GM13976 (cell line): ENCODE data around the gene CIDEC.

ENCODE experiments used
- DNase-seq: peaks from one replicate; pipeline ENCODE4 v3.0.0; 2012; ENCODE audit warnings: low spot score
- in situ Hi-C: fragments of 300-500 bp; cut with MboI; formaldehyde crosslinking; loops from one replicate; pipeline ENCODE4 v1.12.0; 2022; ENCODE audit warnings: low sequenced_read_pairs, mixed read lengths, inconsistent platforms; ENCODE audit not compliant: unreplicated experiment
- TF ChIP-seq, protein P1 (sequence below): IDR thresholded peaks from 2 replicates; pipeline ENCODE4 v1.5.1; 2012; ENCODE audit warnings: borderline replicate concordance, mild to moderate bottlenecking; ENCODE audit not compliant: insufficient read depth; ENCODE audit errors: extremely low read depth, missing control alignments, control extremely low read depth

CIDEC gene

DNA sequence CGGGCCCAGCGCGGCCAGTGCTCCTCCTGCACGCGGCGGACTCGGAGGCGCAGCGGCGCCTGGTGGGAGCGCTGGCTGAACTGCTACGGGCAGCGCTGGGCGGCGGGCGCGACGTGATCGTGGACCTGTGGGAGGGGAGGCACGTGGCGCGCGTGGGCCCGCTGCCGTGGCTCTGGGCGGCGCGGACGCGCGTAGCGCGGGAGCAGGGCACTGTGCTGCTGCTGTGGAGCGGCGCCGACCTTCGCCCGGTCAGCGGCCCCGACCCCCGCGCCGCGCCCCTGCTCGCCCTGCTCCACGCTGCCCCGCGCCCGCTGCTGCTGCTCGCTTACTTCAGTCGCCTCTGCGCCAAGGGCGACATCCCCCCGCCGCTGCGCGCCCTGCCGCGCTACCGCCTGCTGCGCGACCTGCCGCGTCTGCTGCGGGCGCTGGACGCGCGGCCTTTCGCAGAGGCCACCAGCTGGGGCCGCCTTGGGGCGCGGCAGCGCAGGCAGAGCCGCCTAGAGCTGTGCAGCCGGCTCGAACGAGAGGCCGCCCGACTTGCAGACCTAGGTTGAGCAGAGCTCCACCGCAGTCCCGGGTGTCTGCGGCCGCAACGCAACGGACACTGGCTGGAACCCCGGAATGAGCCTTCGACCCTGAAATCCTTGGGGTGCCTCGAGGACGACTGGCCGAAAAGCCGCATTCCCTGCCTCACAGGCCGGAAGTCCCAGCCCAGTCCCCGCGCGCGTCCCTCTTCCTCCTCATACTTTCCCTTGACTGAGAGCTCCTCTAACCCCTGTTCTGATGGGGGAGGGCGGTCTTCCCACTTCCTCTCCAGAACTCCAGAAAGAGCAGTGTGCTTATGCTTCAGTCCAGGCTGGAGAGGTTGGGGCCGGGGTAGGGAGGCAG lies 35.4 kb upstream of the CIDEC start:
- peak; percentile 68 for DNase-seq
- TF ChIP-seq, protein P1, sequence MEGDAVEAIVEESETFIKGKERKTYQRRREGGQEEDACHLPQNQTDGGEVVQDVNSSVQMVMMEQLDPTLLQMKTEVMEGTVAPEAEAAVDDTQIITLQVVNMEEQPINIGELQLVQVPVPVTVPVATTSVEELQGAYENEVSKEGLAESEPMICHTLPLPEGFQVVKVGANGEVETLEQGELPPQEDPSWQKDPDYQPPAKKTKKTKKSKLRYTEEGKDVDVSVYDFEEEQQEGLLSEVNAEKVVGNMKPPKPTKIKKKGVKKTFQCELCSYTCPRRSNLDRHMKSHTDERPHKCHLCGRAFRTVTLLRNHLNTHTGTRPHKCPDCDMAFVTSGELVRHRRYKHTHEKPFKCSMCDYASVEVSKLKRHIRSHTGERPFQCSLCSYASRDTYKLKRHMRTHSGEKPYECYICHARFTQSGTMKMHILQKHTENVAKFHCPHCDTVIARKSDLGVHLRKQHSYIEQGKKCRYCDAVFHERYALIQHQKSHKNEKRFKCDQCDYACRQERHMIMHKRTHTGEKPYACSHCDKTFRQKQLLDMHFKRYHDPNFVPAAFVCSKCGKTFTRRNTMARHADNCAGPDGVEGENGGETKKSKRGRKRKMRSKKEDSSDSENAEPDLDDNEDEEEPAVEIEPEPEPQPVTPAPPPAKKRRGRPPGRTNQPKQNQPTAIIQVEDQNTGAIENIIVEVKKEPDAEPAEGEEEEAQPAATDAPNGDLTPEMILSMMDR: peak; percentile 40
- in situ Hi-C loops: no loop called here

DNA sequence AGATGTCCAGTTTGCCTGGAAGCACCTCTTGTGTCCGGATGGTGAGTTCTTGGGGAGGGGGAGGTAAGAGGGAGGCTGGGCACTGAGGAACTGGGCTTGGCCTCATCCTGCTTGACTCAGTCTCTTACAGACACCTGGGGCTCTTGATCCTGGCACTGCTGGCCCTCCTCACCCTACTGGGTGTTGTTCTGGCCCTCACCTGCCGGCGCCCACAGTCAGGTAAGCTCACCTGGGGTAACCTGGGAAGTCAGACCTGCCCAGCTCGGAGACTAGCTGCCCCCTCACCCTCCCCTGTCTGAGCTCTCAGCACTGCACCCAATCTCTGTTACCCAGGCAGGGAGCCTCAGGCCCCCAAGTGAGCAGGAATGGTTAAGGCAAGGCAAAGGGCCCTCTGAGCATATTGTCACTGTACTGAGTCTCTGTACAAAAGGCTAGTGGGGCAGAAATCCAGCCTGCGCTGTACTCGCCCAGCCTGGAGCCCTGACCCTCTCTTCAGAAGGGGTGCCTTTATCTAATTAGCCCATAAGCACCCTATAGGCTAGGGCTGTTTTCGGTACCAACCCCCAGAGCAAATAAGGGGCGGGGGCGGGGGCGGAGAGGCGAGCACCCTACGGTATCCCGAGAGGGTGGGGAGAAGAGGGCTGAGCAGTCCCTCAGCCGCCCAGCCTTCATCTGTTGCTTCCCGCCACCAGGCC lies 34.7 kb upstream of the CIDEC start:
- DNase-seq: no peak
- TF ChIP-seq, protein P1: no peak
- in situ Hi-C loops: no loop called here

DNA sequence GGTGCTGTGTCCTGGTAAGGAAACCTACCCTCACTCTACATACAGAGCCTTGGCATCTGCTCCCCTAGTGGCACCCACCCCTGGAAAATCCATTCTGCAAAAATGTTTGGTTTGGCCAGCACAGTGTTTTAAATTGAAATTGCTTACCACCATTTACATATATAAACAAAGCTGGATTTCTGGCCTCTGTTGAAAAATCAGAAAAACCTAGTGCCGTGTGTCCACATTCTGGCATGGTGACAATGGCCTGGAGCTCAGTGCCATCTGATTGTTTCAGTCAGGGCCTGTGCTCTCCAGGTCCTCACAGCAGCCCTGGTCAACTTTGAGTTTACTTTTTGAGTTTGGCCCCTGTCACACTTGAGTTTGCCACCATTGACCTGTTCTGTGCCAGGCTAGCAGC lies 34.0 kb upstream of the CIDEC start:
- TF ChIP-seq, protein P1: no peak
- in situ Hi-C loops: no loop called here
- DNase-seq: no peak

DNA sequence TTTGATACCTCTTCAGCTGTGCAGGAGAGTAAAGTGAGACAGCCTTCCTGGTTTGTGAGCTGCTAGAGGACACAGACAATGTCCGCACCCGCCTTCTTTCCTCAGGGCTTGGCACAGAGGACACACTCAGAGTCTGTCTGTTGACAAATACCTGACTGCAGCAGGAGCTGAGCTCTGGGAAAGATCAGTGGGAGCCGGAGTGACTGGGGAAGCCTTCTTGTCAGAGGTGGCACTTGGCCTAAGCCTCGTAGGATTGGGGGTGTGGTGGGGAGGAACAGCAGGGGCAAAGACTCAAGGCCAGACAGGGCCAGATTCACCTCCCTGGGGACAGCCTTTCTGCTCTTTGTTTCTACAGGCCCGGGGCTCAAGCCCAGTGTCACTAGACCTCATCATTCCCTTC lies 33.5 kb upstream of the CIDEC start:
- DNase-seq: no peak
- TF ChIP-seq, protein P1: no peak
- in situ Hi-C loops: no loop called here

DNA sequence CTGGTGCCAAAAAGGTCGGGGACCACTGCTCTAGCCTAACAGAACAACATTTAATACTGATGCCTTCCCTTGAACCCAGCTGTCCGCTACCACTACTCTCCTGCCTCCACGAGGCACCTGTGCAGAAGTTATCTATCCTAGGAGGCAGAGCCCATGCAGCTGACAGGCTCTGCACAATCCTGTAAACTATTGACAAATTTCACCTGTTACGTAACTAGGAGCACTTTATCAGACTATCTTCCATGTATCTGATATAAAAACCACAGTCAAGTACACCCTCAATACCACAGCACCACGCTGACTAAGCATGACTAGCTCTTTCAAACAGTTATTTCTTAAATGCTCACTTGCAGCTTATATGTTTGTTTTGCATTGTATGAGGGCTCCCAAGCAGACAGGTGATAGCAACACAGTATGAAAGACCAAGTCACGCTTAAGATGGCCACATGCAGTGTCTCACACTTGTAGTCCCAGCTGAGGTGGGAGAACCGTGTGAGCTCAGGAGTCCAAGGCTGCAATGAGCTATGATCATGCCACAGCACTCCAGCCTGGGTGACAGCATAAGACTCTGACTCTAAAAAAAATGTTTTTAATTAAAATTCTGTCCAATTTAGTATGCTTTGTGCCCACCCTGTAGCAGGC lies 32.4 kb upstream of the CIDEC start:
- TF ChIP-seq, protein P1: no peak
- in situ Hi-C loops: no loop called here
- DNase-seq: no peak

DNA sequence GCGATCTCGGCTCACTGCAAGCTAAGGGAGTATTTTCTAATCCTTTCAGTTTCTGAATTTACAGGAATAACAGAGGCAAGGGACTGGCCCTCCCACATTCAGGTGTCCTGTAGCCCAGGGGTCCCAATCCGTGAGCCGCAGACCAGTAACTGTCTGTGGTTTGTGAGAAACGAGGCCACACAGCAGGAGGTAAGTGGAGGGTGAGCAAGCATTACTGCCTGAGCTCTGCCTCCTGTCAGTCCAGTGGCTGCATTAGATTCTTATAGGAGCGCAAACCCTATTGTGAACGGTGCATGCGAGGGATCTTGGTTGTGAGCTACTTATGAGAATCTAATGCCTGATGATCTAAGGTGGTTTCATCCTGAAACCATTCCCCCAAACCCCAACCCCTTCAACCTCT lies 31.8 kb upstream of the CIDEC start:
- TF ChIP-seq, protein P1: no peak
- in situ Hi-C loops: no loop called here
- DNase-seq: no peak
